Neural progenitor cell (in vitro differentiated cells): Measurements from ENCODE around the gene DEPDC1. TPM values are rescaled to one million over a fixed set of nuclear protein-coding genes. Genes with fewer than 3 reads are reported as not detected.

Experiments
- DNase-seq: peaks from one replicate; pipeline ENCODE4 v3.0.0-alpha.2; 2016; ENCODE audit warnings: low spot score
- H2AFZ ChIP-seq: fragments of 200-600 bp; sonication (generic); replicated peaks from 2 replicates; pipeline ENCODE4 v1.6.1; 2016; ENCODE audit warnings: antibody characterized with exemption
- H3F3A ChIP-seq: fragments of 200-600 bp; sonication (generic); 2 replicates; pipeline ENCODE4 v1.6.1; 2016; ENCODE audit warnings: antibody characterized with exemption, low read depth
- H3K27ac ChIP-seq: fragments of 200-600 bp; sonication (generic); 2 replicates; pipeline ENCODE4 v1.5.1; 2016; ENCODE audit warnings: mild to moderate bottlenecking
- H3K27me3 ChIP-seq: fragments of 200-600 bp; sonication (generic); 2 replicates; pipeline ENCODE4 v1.6.1; 2016; ENCODE audit warnings: mild to moderate bottlenecking, moderate library complexity
- H3K36me3 ChIP-seq: fragments of 200-600 bp; sonication (generic); 2 replicates; pipeline ENCODE4 v1.5.1; 2016
- H3K4me1 ChIP-seq: fragments of 200-600 bp; sonication (generic); 2 replicates; pipeline ENCODE4 v1.6.1; 2016; ENCODE audit warnings: mixed run types
- H3K4me2 ChIP-seq: fragments of 200-600 bp; sonication (generic); 2 replicates; pipeline ENCODE4 v1.6.1; 2016
- H3K4me3 ChIP-seq: fragments of 200-600 bp; sonication (generic); 2 replicates; pipeline ENCODE4 v1.5.1; 2016
- H3K79me2 ChIP-seq: fragments of 200-600 bp; sonication (generic); 2 replicates; pipeline ENCODE4 v1.6.1; 2016; ENCODE audit warnings: low read depth
- H3K9ac ChIP-seq: fragments of 200-600 bp; sonication (generic); 2 replicates; pipeline ENCODE4 v1.6.1; 2016
- H3K9me3 ChIP-seq: fragments of 200-600 bp; sonication (generic); 2 replicates; pipeline ENCODE4 v1.5.1; 2016; ENCODE audit warnings: low read depth
- H4K20me1 ChIP-seq: fragments of 200-600 bp; sonication (generic); 2 replicates; pipeline ENCODE4 v1.6.1; 2016; ENCODE audit warnings: low read depth
- H3K27ac Mint-ChIP-seq: 3 replicates; pipeline ENCODE4 v1.8.0; 2021; ENCODE audit warnings: mixed read lengths
- H3K27me3 Mint-ChIP-seq: 2 replicates; pipeline ENCODE4 v1.8.0; 2022; ENCODE audit warnings: low read depth, mild to moderate bottlenecking, inconsistent platforms, moderate library complexity, mixed read lengths; ENCODE audit not compliant: insufficient read depth
- H3K36me3 Mint-ChIP-seq: 3 replicates; pipeline ENCODE4 v1.8.0; 2021; ENCODE audit warnings: mixed read lengths
- H3K4me1 Mint-ChIP-seq: 3 replicates; pipeline ENCODE4 v1.8.0; 2021; ENCODE audit warnings: mixed read lengths
- H3K4me3 Mint-ChIP-seq: 3 replicates; pipeline ENCODE4 v1.8.0; 2021; ENCODE audit warnings: mild to moderate bottlenecking, moderate library complexity, mixed read lengths
- H3K9me3 Mint-ChIP-seq: 3 replicates; pipeline ENCODE4 v1.8.0; 2020; ENCODE audit warnings: mixed read lengths
- CTCF ChIP-seq: fragments of 200-600 bp; sonication (generic); IDR thresholded peaks from 2 replicates; pipeline ENCODE4 v1.5.1; 2017; ENCODE audit warnings: antibody characterized with exemption, mild to moderate bottlenecking
- EZH2 ChIP-seq: fragments of 200-600 bp; sonication (generic); IDR thresholded peaks from 2 replicates; pipeline ENCODE4 v1.6.1; 2017; ENCODE audit warnings: antibody characterized with exemption, mild to moderate bottlenecking, moderate library complexity
- EZH2phosphoT487 ChIP-seq: fragments of 200-600 bp; sonication (generic); IDR thresholded peaks from 2 replicates; pipeline ENCODE4 v1.6.1; 2017; ENCODE audit warnings: antibody characterized with exemption
- small RNA-seq: library from RNA; depleted of rRNA; stranded (forward); fragments of <200 nt; gene quantifications from one replicate; pipeline ENCODE3, GENCODE V24; 2015
- total RNA-seq: library from RNA; depleted of rRNA; stranded (reverse); fragments of >200 nt; gene quantifications from 2 replicates; pipeline ENCODE4 v1.2.3, GENCODE V29; 2015; ENCODE audit warnings: low replicate concordance

Gene DEPDC1
- total RNA-seq, 1 donor from 2014 or later = 144 TPM

GRCh38 chr1:68426594-68426993 lies 70.3 kb downstream of the DEPDC1 start:
- Mint-ChIP-seq H3K36me3 (no peaks in the 10 kb centered on the region), H3K27me3 (no peaks in the 10 kb centered on the region), H3K9me3 (no peaks in the 10 kb centered on the region), H3K4me1 (no peaks in the 10 kb centered on the region), H3K27ac (no peak overlapping the region), H3K4me3 (no peak overlapping the region)
- Histone ChIP-seq H3K4me2 (no peak overlapping the region), H3K27ac (no peak overlapping the region), H3K79me2 (no peaks in the 10 kb centered on the region), H3K36me3 (no peaks in the 10 kb centered on the region), H3K9me3 (no peaks in the 10 kb centered on the region), H2AFZ (no peak overlapping the region), H3K4me1 (no peaks in the 10 kb centered on the region), H4K20me1 (no peaks in the 10 kb centered on the region), H3K4me3 (no peak overlapping the region), H3K27me3 (no peaks in the 10 kb centered on the region), H3K9ac (no peak overlapping the region), H3F3A (no peaks in the 10 kb centered on the region)
- DNase-seq = no peak
- TF ChIP-seq EZH2 (no peak), EZH2phosphoT487 (no peak), CTCF (no peak)

Small RNAs within 50 kb of the gene (small RNA-seq; reads per million reads assigned to genes)
- not detected for gene TXNP2

Other genes with a start within 250 kb of the DEPDC1 start
- gene RPE65, start 47.1 kb downstream of the DEPDC1 start, total RNA-seq = not detected in 2 replicates